H1 (cell line): Measurements from ENCODE around the gene ZNF597. TPM values are rescaled to one million over a fixed set of nuclear protein-coding genes. Genes with fewer than 3 reads are reported as not detected.
A peak's percentile ranks its signal among the peaks of the same experiment; 100 is the strongest.

Experiments used
- CTCF ChIA-PET: fragments of 300-600 bp; sonication (Branson Sonifier 250); formaldehyde crosslinking; loops from one replicate; lab custom pipeline; 2021; ENCODE audit not compliant: partially characterized antibody; lab: Charles Lee
- POLR2A ChIA-PET: fragments of 300-600 bp; sonication (Branson Sonifier 250); formaldehyde crosslinking; loops from one replicate; lab custom pipeline; 2021; ENCODE audit warnings: inconsistent platforms; ENCODE audit not compliant: partially characterized antibody; lab: Charles Lee
- DNase-seq, 2 experiments: peaks; one replicate each; pipeline versions ENCODE4 v3.0.0 to v3.0.0-alpha.2; 2010 to 2022; ENCODE audit warnings: low spot score in 2 of 2, low read depth in 1 of 2, mixed read lengths in 1 of 2
- FAIRE-seq: peaks from 2 replicates; lab custom pipeline; 2011; peaks lifted over from hg19 to GRCh38; lab: Jason Lieb, UNC
- H2AFZ ChIP-seq: 2 replicates; pipeline ENCODE4 v1.8.1; 2012; ENCODE audit warnings: low read length, inconsistent platforms
- H2AK5ac ChIP-seq: 2 replicates; pipeline ENCODE4 v1.6.1; 2013; ENCODE audit warnings: low read depth, low read length
- H2BK120ac ChIP-seq: replicated peaks from 2 replicates; pipeline ENCODE3; 2013; ENCODE audit warnings: low read depth, low read length, inconsistent platforms
- H2BK12ac ChIP-seq: 2 replicates; pipeline ENCODE4 v1.6.1; 2013; ENCODE audit warnings: low read depth, low read length
- H2BK15ac ChIP-seq: 2 replicates; pipeline ENCODE4 v1.6.1; 2013; ENCODE audit warnings: low read length
- H2BK20ac ChIP-seq: 2 replicates; pipeline ENCODE4 v1.6.1; 2013; ENCODE audit warnings: low read length
- H2BK5ac ChIP-seq: 2 replicates; pipeline ENCODE4 v1.6.1; 2013; ENCODE audit warnings: low read depth, low read length
- H3K14ac ChIP-seq: 2 replicates; pipeline ENCODE4 v1.6.1; 2013; ENCODE audit warnings: inconsistent platforms; ENCODE audit not compliant: insufficient read length
- H3K18ac ChIP-seq: 2 replicates; pipeline ENCODE4 v1.6.1; 2013; ENCODE audit warnings: low read length; ENCODE audit errors: extremely low read depth
- H3K23ac ChIP-seq: 2 replicates; pipeline ENCODE4 v1.6.1; 2013; ENCODE audit warnings: inconsistent platforms; ENCODE audit not compliant: insufficient read length
- H3K23me2 ChIP-seq: 2 replicates; pipeline ENCODE4 v1.6.1; 2013; ENCODE audit warnings: low read depth, low read length
- H3K27ac ChIP-seq: 2 replicates; pipeline ENCODE4 v1.6.1; 2011; ENCODE audit warnings: low read depth, low read length, inconsistent platforms
- H3K27me3 ChIP-seq, 4 experiments: replicated peaks in 1 of 4; 1 replicate in 1 of 4; 2 replicates in 3 of 4; pipeline versions ENCODE4 v1.6.1 to v1.8.1; 2011 to 2013; ENCODE audit warnings: low read length in 3 of 4, mild to moderate bottlenecking in 3 of 4, inconsistent platforms in 2 of 4, mixed read lengths in 2 of 4, moderate library complexity in 1 of 4; ENCODE audit not compliant: control insufficient read depth in 3 of 4, insufficient read depth in 3 of 4; ENCODE audit errors: extremely low read depth in 1 of 4
- H3K36me3 ChIP-seq, 4 experiments: 2 replicates each; pipeline versions ENCODE4 v1.6.1 to v1.8.1; 2011 to 2013; ENCODE audit warnings: mild to moderate bottlenecking in 4 of 4, low read length in 3 of 4, moderate library complexity in 2 of 4, control low read depth in 1 of 4, inconsistent platforms in 1 of 4; ENCODE audit not compliant: insufficient read depth in 4 of 4, control insufficient read depth in 2 of 4
- H3K4ac ChIP-seq: replicated peaks from 2 replicates; pipeline ENCODE3; 2013; ENCODE audit warnings: low read length, low read depth, mixed read lengths, inconsistent platforms; ENCODE audit not compliant: insufficient read length
- H3K4me1 ChIP-seq, 4 experiments: replicated peaks in 1 of 4; 1 replicate in 1 of 4; 2 replicates in 3 of 4; pipeline versions ENCODE4 v1.6.1 to v1.8.1; 2011 to 2013; ENCODE audit warnings: low read length in 3 of 4, inconsistent platforms in 2 of 4, mixed read lengths in 1 of 4; ENCODE audit not compliant: insufficient read depth in 4 of 4, control insufficient read depth in 3 of 4
- H3K4me2 ChIP-seq, 2 experiments: 2 replicates each; pipeline versions ENCODE4 v1.6.1 to v1.8.1; 2011 to 2013; ENCODE audit warnings: low read depth in 2 of 2, low read length in 2 of 2, control low read depth in 1 of 2, inconsistent platforms in 1 of 2, mild to moderate bottlenecking in 1 of 2; ENCODE audit not compliant: insufficient read depth in 1 of 2
- H3K4me3 ChIP-seq, 4 experiments: fragments of 200-600, 300-600 bp in 1 of 4; sonication (generic), shearing (Covaris generic), sonication (Bioruptor Twin) in 1 of 4; 2 replicates each; pipeline versions ENCODE4 v1.5.1 to v1.8.1; 2011 to 2016; ENCODE audit warnings: low read length in 4 of 4, low read depth in 3 of 4, control low read depth in 2 of 4, inconsistent platforms in 2 of 4, mild to moderate bottlenecking in 2 of 4, mixed read lengths in 1 of 4, moderate library complexity in 1 of 4; ENCODE audit not compliant: insufficient read depth in 2 of 4; ENCODE audit errors: extremely low read depth in 1 of 4
- H3K56ac ChIP-seq: replicated peaks from 2 replicates; pipeline ENCODE3; 2013; ENCODE audit warnings: low read depth, mild to moderate bottlenecking, mixed read lengths, low read length, inconsistent platforms; ENCODE audit not compliant: insufficient read length
- H3K79me1 ChIP-seq: 2 replicates; pipeline ENCODE4 v1.6.1; 2013; ENCODE audit warnings: low read depth, low read length, control low read depth
- H3K79me2 ChIP-seq, 2 experiments: 2 replicates each; pipeline versions ENCODE4 v1.6.1 to v1.8.1; 2012 to 2013; ENCODE audit warnings: low read length in 2 of 2, mild to moderate bottlenecking in 2 of 2, inconsistent platforms in 1 of 2; ENCODE audit not compliant: insufficient read depth in 2 of 2, control insufficient read depth in 1 of 2
- H3K9ac ChIP-seq, 4 experiments: replicated peaks in 1 of 4; 1 replicate in 1 of 4; 2 replicates in 3 of 4; pipeline versions ENCODE4 v1.6.1 to v1.8.1; 2011 to 2013; ENCODE audit warnings: low read depth in 3 of 4, low read length in 3 of 4, control low read depth in 2 of 4, mild to moderate bottlenecking in 2 of 4, moderate library complexity in 2 of 4, inconsistent platforms in 1 of 4; ENCODE audit errors: extremely low read depth in 1 of 4
- H3K9me3 ChIP-seq, 2 experiments: 2 replicates each; pipeline versions ENCODE4 v1.6.1 to v1.8.1; 2012 to 2013; ENCODE audit warnings: mild to moderate bottlenecking in 2 of 2, moderate library complexity in 2 of 2, control low read depth in 1 of 2, inconsistent platforms in 1 of 2, low read depth in 1 of 2, low read length in 1 of 2, mixed read lengths in 1 of 2; ENCODE audit not compliant: insufficient read depth in 2 of 2
- H4K20me1 ChIP-seq, 2 experiments: replicated peaks in 1 of 2; 2 replicates each; pipeline versions ENCODE3 to v1.8.1; 2011 to 2013; ENCODE audit warnings: inconsistent platforms in 2 of 2, low read length in 2 of 2, mild to moderate bottlenecking in 1 of 2; ENCODE audit not compliant: insufficient read depth in 2 of 2, control insufficient read depth in 1 of 2
- H4K5ac ChIP-seq: 2 replicates; pipeline ENCODE4 v1.6.1; 2013; ENCODE audit warnings: low read length, low read depth, mixed read lengths, inconsistent platforms; ENCODE audit not compliant: insufficient read length
- H4K8ac ChIP-seq: 2 replicates; pipeline ENCODE4 v1.8.0; 2013; ENCODE audit warnings: mild to moderate bottlenecking, moderate library complexity, low read length, inconsistent platforms; ENCODE audit not compliant: insufficient read depth; ENCODE audit errors: extremely low read depth
- H4K91ac ChIP-seq: replicated peaks from 2 replicates; pipeline ENCODE3; 2013; ENCODE audit warnings: low read length, mixed read lengths, inconsistent platforms; ENCODE audit not compliant: insufficient read length
- BACH1 ChIP-seq: IDR thresholded peaks from 2 replicates; pipeline ENCODE4 v1.6.1; 2012; ENCODE audit warnings: low read length, improper control_type of control experiment
- CREB1 ChIP-seq: IDR thresholded peaks from 2 replicates; pipeline ENCODE4 v1.6.1; 2012; ENCODE audit warnings: inconsistent platforms
- CTBP2 ChIP-seq: IDR thresholded peaks from 2 replicates; pipeline ENCODE4 v1.7.0; 2011; ENCODE audit warnings: borderline replicate concordance, mild to moderate bottlenecking, moderate library complexity, mixed read lengths, low read length; ENCODE audit not compliant: insufficient read depth, insufficient read length
- EGR1 ChIP-seq: IDR thresholded peaks from 2 replicates; pipeline ENCODE4 v1.6.1; 2011; ENCODE audit warnings: low read depth, low read length, borderline replicate concordance
- EZH2 ChIP-seq: fragments of 200-600 bp; sonication (generic); IDR thresholded peaks from 2 replicates; pipeline ENCODE4 v1.7.1; 2012; ENCODE audit warnings: low read depth, mild to moderate bottlenecking, moderate library complexity, low read length, inconsistent platforms; ENCODE audit not compliant: severe bottlenecking
- HDAC6 ChIP-seq: IDR thresholded peaks from one replicate; pipeline ENCODE4 v1.7.1; 2012; ENCODE audit warnings: low read depth, mild to moderate bottlenecking, inconsistent platforms, low read length, moderate library complexity
- JUND ChIP-seq: IDR thresholded peaks from 2 replicates; pipeline ENCODE4 v1.6.1; 2011; ENCODE audit warnings: mild to moderate bottlenecking, improper control_type of control experiment, low read length
- PHF8 ChIP-seq: fragments of 200-600 bp; sonication (generic); conservative IDR thresholded peaks from 2 replicates; pipeline ENCODE4 v1.7.1; 2012; ENCODE audit warnings: low read depth, mild to moderate bottlenecking, inconsistent platforms, low read length, moderate library complexity
- POU5F1 ChIP-seq: IDR thresholded peaks from 2 replicates; pipeline ENCODE4 v1.6.1; 2011; ENCODE audit warnings: low read depth, mild to moderate bottlenecking, low read length, moderate library complexity
- RBBP5 ChIP-seq: IDR thresholded peaks from 2 replicates; pipeline ENCODE4 v1.7.1; 2012; ENCODE audit warnings: low read depth, mild to moderate bottlenecking, inconsistent platforms, low read length, moderate library complexity, borderline replicate concordance
- RFX5 ChIP-seq: IDR thresholded peaks from 2 replicates; pipeline ENCODE4 v1.6.1; 2011; ENCODE audit warnings: low read depth, low read length, improper control_type of control experiment, borderline replicate concordance
- SIX5 ChIP-seq: IDR thresholded peaks from 2 replicates; pipeline ENCODE4 v1.6.1; 2011; ENCODE audit warnings: mild to moderate bottlenecking, low read depth, low read length
- SP4 ChIP-seq: IDR thresholded peaks from 2 replicates; pipeline ENCODE4 v1.6.1; 2012; ENCODE audit warnings: low read length, inconsistent platforms
- WGBS, 2 experiments: shearing (Covaris generic) in 1 of 2; methylation state at CpG; one replicate each; pipeline versions ENCODE4 v1.1.6 to v1.1.7; 2013 to 2015; ENCODE audit warnings: low lambda C conversion rate in 2 of 2, mixed read lengths in 2 of 2, inconsistent platforms in 1 of 2, low coverage in 1 of 2, missing lambda C conversion rate in 1 of 2; ENCODE audit not compliant: insufficient replicate concordance in 2 of 2, insufficient coverage in 1 of 2, insufficient read length in 1 of 2; ENCODE audit errors: extremely low coverage in 1 of 2, missing lambda C conversion rate in 1 of 2; 5-methylcytosine and 5-hydroxymethylcytosine counted together
- polyA plus RNA-seq, 7 experiments: library from polyadenylated mRNA; depleted of rRNA in 3 of 7; stranded (reverse) in 5 of 7; unstranded in 2 of 7; fragments of >200 nt in 5 of 7; fragments of 200-250 nt in 2 of 7; gene quantifications; 1 replicate in 5 of 7; 2 replicates in 1 of 7; 4 replicates in 1 of 7; pipeline versions ENCODE4 v1.2.1 to v1.2.3, GENCODE V29; 2011 to 2013; ENCODE audit warnings: missing spikeins in 2 of 7, mixed read lengths in 2 of 7
- total RNA-seq: library from RNA; stranded (reverse); fragmentation: NEBNext Ultra II Directional; extraction: Animal tissue kit (Norgen Biotek cat#: 25700); gene quantifications from 2 replicates; pipeline ENCODE4 v1.2.1, GENCODE V29; 2021
- TF ChIP-seq, protein P1 (sequence below): IDR thresholded peaks from 2 replicates; pipeline ENCODE4 v1.6.1; 2012; ENCODE audit warnings: inconsistent platforms

The ZNF597 gene
- total and polyA plus RNA-seq, 2 of the 8 experiments (the other 6 are each of a cell fraction or from before 2014, with no cell fraction given): 0.68 to 2.6 TPM

GRCh38 chr16:3460121-3460520 lies 16.8 kb upstream of the ZNF597 start:
- Histone ChIP-seq H2BK20ac (no peak overlapping the region), H2BK12ac (no peak overlapping the region), H4K8ac (no peak overlapping the region), H3K27ac (no peak overlapping the region), H3K23me2 (peaks cover 8% of the 10 kb centered on the region; the same call in 1 of the 2 replicates), H3K18ac (no peak overlapping the region), H3K4me2 (peak overlapping the region; percentile 72 to 85), H3K79me1 (peaks cover 5% of the 10 kb centered on the region; the same call in 1 of the 2 replicates), H3K27me3 (no peaks in the 10 kb centered on the region), H3K14ac (no peak overlapping the region), H3K79me2 (peaks cover 12 to 68% of the 10 kb centered on the region in 2 experiments), H3K9ac (0 out of 7 replicates have a peak overlapping the region, but pooled peaks of 1 of the 4 experiments have one; percentile 12), H2AK5ac (no peak overlapping the region), H3K4me1 (peaks cover 6 to 31% (median 18%) of the 10 kb centered on the region in 4 experiments; a peak in 6 of 7 replicates), H2BK15ac (no peak overlapping the region), H4K5ac (no peak overlapping the region), H3K56ac (no peak overlapping the region), H3K36me3 (no peaks in the 10 kb centered on the region), H4K20me1 (peaks cover 8 to 15% of the 10 kb centered on the region in 2 experiments), H3K4me3 (peak overlapping the region in 3 of 4 experiments; percentile 11 to 97 (median 16); a peak in 3 of 8 replicates), H3K9me3 (no peaks in the 10 kb centered on the region), H2BK5ac (no peak overlapping the region), H3K4ac (no peak overlapping the region), H2BK120ac (no peak overlapping the region), H4K91ac (no peak overlapping the region), H3K23ac (no peak overlapping the region), H2AFZ (no peak overlapping the region)
- CTCF ChIA-PET: interaction anchor here (0.6 to 0.7 kb wide), 3 partner anchors 9 to 1054 kb away, joined by 3 to 4 read pairs (median 3); no protein-coding TSS in a partner anchor
- POLR2A ChIA-PET: interaction anchor here (1.1 kb wide), 1 partner anchor 16 kb away, joined by 3 read pairs; no protein-coding TSS in a partner anchor
- no peak for DNase-seq
- WGBS, 2 experiments: 87% methylated on average over 7 of the region's 7 CpGs; no CpG with 5 or more reads in 1 of the 2 experiments
- FAIRE-seq: no peak
- no peak for TF ChIP-seq EGR1
- TF ChIP-seq EZH2: no peak
- TF ChIP-seq SP4: no peak
- no peak for TF ChIP-seq RBBP5
- no peak for TF ChIP-seq POU5F1
- TF ChIP-seq SIX5: no peak
- no peak for TF ChIP-seq HDAC6
- no peak for TF ChIP-seq CREB1
- no peak for TF ChIP-seq PHF8
- no peak for TF ChIP-seq BACH1
- no peak for TF ChIP-seq CTBP2
- TF ChIP-seq, protein P1, sequence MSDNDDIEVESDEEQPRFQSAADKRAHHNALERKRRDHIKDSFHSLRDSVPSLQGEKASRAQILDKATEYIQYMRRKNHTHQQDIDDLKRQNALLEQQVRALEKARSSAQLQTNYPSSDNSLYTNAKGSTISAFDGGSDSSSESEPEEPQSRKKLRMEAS: no peak
- no peak for TF ChIP-seq RFX5
- no peak for TF ChIP-seq JUND
